OCI-LY7 (cell line): ENCODE data around the gene BLOC1S2. TPM values are rescaled to one million over a fixed set of nuclear protein-coding genes. Genes with fewer than 3 reads are reported as not detected.

ENCODE experiments used
- BruUV-seq: library from RNA; stranded (reverse); fragments of 400-500 nt; replicated peaks from 2 replicates; lab custom pipeline; 2021; lab: Mats Ljungman, UMichigan
- CTCF ChIA-PET: fragments of 300-600 bp; sonication (Branson Sonifier 250); formaldehyde crosslinking; loops from one replicate; lab custom pipeline; 2022; ENCODE audit warnings: antibody characterized with exemption; ENCODE audit not compliant: unreplicated experiment; lab: Charles Lee
- POLR2A ChIA-PET: fragments of 300-600 bp; sonication (Branson Sonifier 250); formaldehyde crosslinking; loops from one replicate; lab custom pipeline; 2022; ENCODE audit warnings: antibody characterized with exemption; lab: Charles Lee
- DNase-seq: peaks from one replicate; pipeline ENCODE4 v3.0.0-alpha.2; 2015; ENCODE audit warnings: low spot score
- H2AFZ ChIP-seq: fragments of 200-600 bp; sonication (generic), shearing (Covaris generic); 2 replicates; pipeline ENCODE4 v1.6.1; 2014; ENCODE audit warnings: mild to moderate bottlenecking, antibody characterized with exemption, low read length, moderate library complexity
- H3K27ac ChIP-seq: fragments of 200-600 bp; sonication (generic); 2 replicates; pipeline ENCODE4 v1.5.1; 2014; ENCODE audit warnings: mixed run types, low read depth, mild to moderate bottlenecking, moderate library complexity, low read length, inconsistent platforms; ENCODE audit not compliant: poor library complexity, severe bottlenecking
- H3K36me3 ChIP-seq: fragments of 200-600 bp; sonication (generic); 2 replicates; pipeline ENCODE4 v1.6.1; 2014; ENCODE audit warnings: mild to moderate bottlenecking, antibody characterized with exemption, low read length, moderate library complexity, mixed read lengths; ENCODE audit not compliant: insufficient read depth
- H3K4me1 ChIP-seq: fragments of 200-600 bp; sonication (generic); 2 replicates; pipeline ENCODE4 v1.5.1; 2014; ENCODE audit warnings: mild to moderate bottlenecking, low read length; ENCODE audit not compliant: insufficient read depth, poor library complexity, severe bottlenecking
- H3K4me2 ChIP-seq: fragments of 200-600 bp; sonication (generic); 2 replicates; pipeline ENCODE4 v1.6.1; 2014; ENCODE audit warnings: mild to moderate bottlenecking, low read length
- H3K4me3 ChIP-seq: fragments of 200-600 bp; sonication (generic); 2 replicates; pipeline ENCODE4 v1.5.1; 2014; ENCODE audit warnings: mild to moderate bottlenecking, low read depth, low read length; ENCODE audit not compliant: poor library complexity, severe bottlenecking
- H3K79me2 ChIP-seq: fragments of 200-600 bp; sonication (generic); 2 replicates; pipeline ENCODE4 v1.6.1; 2016; ENCODE audit warnings: low read depth, mild to moderate bottlenecking, low read length, moderate library complexity, mixed read lengths; ENCODE audit not compliant: insufficient read depth
- H3K9me2 ChIP-seq: fragments of 200-600 bp; sonication (generic); 2 replicates; pipeline ENCODE4 v1.6.1; 2016; ENCODE audit warnings: mild to moderate bottlenecking, low read length, mixed read lengths; ENCODE audit not compliant: insufficient read depth
- H3K9me3 ChIP-seq: fragments of 200-600 bp; sonication (generic); 2 replicates; pipeline ENCODE4 v1.6.1; 2014; ENCODE audit warnings: mild to moderate bottlenecking, mixed run types, low read length, mixed read lengths
- H4K20me1 ChIP-seq: fragments of 200-600 bp; sonication (generic); 2 replicates; pipeline ENCODE4 v1.6.1; 2014; ENCODE audit warnings: mild to moderate bottlenecking, antibody characterized with exemption, low read length, moderate library complexity, mixed read lengths; ENCODE audit not compliant: insufficient read depth
- EZH2phosphoT487 ChIP-seq: fragments of 200-600 bp; sonication (generic); IDR thresholded peaks from 2 replicates; pipeline ENCODE4 v1.6.1; 2018; ENCODE audit warnings: low read depth, borderline replicate concordance, mild to moderate bottlenecking, mixed run types, antibody characterized with exemption, low read length, moderate library complexity, mixed read lengths
- intact Hi-C: fragments of 100-400 bp; cut with micrococcal nuclease; formaldehyde crosslinking; loops from one replicate; pipeline ENCODE4 v1.10.0; 2022; ENCODE audit not compliant: unreplicated experiment
- total RNA-seq, 2 experiments: library from RNA; depleted of rRNA in 1 of 2; stranded (reverse); fragments of >200 nt in 1 of 2; shearing (Covaris generic) in 1 of 2; gene quantifications; 2 replicates each; pipeline ENCODE4 v1.2.3, GENCODE V29; 2014 to 2022
- TF ChIP-seq, protein P1 (sequence below): fragments of 200-600 bp; sonication (generic); conservative IDR thresholded peaks from 2 replicates; pipeline ENCODE4 v1.5.1; 2014; ENCODE audit warnings: mild to moderate bottlenecking, antibody characterized with exemption, low read length, moderate library complexity, mixed read lengths

The BLOC1S2 gene
- total RNA-seq, 2 experiments from 2014 or later = 39.7 to 54.8 TPM

DNA sequence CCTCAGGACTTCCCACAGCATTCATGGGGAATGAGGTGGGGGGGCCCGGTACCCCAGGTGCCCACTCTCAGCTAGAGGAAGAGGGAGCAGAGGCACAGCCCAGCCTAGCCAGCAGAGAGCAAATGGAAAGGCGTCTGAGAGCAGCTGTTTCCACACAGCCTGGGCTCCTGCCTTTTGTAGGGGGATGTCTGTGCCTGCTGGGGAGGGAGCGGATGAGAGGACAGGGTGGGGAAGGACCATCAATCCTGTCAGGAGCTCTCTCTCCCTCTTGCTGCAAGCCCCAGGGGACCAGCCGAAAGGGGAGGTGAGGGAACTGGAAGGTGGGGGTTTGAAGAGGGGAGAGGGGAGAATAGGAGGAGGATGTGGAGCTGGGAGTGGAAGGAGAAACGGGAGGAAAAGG lies 43.6 kb upstream of the BLOC1S2 start, which contains the start of gene PKD2L1:
PKD2L1 (minus strand) TSS at position 150 of the 400 bp plus-strand sequence; CDS start at position 25, 125 bp downstream.
- H3K4me3 ChIP-seq = no peak within 1 kb of the TSS
- no peaks in the 10 kb centered on the region for H3K9me2 ChIP-seq
- TF ChIP-seq, protein P1, sequence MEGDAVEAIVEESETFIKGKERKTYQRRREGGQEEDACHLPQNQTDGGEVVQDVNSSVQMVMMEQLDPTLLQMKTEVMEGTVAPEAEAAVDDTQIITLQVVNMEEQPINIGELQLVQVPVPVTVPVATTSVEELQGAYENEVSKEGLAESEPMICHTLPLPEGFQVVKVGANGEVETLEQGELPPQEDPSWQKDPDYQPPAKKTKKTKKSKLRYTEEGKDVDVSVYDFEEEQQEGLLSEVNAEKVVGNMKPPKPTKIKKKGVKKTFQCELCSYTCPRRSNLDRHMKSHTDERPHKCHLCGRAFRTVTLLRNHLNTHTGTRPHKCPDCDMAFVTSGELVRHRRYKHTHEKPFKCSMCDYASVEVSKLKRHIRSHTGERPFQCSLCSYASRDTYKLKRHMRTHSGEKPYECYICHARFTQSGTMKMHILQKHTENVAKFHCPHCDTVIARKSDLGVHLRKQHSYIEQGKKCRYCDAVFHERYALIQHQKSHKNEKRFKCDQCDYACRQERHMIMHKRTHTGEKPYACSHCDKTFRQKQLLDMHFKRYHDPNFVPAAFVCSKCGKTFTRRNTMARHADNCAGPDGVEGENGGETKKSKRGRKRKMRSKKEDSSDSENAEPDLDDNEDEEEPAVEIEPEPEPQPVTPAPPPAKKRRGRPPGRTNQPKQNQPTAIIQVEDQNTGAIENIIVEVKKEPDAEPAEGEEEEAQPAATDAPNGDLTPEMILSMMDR = no peak
- TF ChIP-seq EZH2phosphoT487 = no peak
- no peak within 1 kb of the TSS for H2AFZ ChIP-seq
- ChIA-PET CTCF (no interaction called here), POLR2A (interaction anchor here (0.5 to 1.3 kb wide), 5 partner anchors 8 to 1672 kb away, joined by 3 to 5 read pairs (median 3); partner anchors contain the start of gene SCD)
- BruUV-seq = no TSS peak
- no peaks in the 10 kb centered on the region for H3K79me2 ChIP-seq
- no peaks in the 10 kb centered on the region for H4K20me1 ChIP-seq
- H3K4me2 ChIP-seq = no peak within 1 kb of the TSS
- no peaks in the 10 kb centered on the region for H3K36me3 ChIP-seq
- DNase-seq = no peak
- peaks cover 16% of the 10 kb centered on the region for H3K4me1 ChIP-seq
- no peaks in the 10 kb centered on the region for H3K9me3 ChIP-seq
- H3K27ac ChIP-seq = no peak within 1 kb of the TSS
- intact Hi-C loops = loop anchor here (10.0 kb wide), 1 partner anchor 545 kb away; no protein-coding TSS in a partner anchor

DNA sequence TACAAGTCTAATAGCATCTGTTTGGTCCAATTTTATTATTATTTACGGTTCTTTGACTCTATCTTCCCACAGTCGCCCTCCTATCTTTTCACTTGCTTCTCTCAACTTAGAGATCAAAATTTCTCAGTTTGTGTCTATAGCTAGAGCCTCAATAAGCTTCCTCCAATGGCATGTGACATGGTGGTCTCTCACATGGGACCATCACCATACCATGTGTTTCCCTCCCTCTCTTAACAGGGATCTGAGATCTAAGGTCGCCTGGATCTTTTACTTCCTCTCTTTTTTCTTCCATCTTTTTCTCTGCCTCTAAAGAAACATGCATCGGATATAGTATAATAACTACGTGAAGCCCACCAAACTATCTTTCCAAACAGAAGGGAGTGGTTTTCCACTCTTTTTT lies 41.7 kb upstream of the BLOC1S2 start:
- H3K4me2 ChIP-seq = no peak overlapping the region
- no peaks in the 10 kb centered on the region for H4K20me1 ChIP-seq
- no peak overlapping the region; the same call in 1 of the 2 replicates for H2AFZ ChIP-seq
- BruUV-seq = no TSS peak
- no peak for DNase-seq
- no peaks in the 10 kb centered on the region for H3K36me3 ChIP-seq
- TF ChIP-seq, protein P1 = no peak
- no peak for TF ChIP-seq EZH2phosphoT487
- H3K79me2 ChIP-seq = no peaks in the 10 kb centered on the region
- ChIA-PET POLR2A (interaction anchor here (0.6 to 5.3 kb wide), 6 partner anchors 15 to 549 kb away, joined by 3 to 52 read pairs (median 4); partner anchors contain the start of gene SCD), CTCF (no interaction called here)
- H3K27ac ChIP-seq = no peak overlapping the region
- peaks cover 16% of the 10 kb centered on the region for H3K4me1 ChIP-seq
- H3K4me3 ChIP-seq = no peak overlapping the region
- no peaks in the 10 kb centered on the region for H3K9me3 ChIP-seq
- H3K9me2 ChIP-seq = no peaks in the 10 kb centered on the region
- intact Hi-C loops = no loop called here

DNA sequence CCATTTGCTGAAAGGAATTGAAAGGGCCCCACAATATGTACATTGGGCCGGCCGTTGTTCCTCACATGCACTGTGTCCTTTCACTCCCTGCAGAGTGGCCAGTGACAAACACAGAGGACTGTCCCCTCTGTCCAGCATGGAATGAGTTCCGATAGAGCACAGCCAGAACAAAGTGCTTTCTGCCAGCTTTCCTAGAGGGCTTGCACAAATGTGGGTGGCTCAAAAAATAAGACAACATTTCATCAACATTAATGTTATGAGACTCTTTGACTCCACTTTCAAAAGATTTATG lies 41.2 kb upstream of the BLOC1S2 start:
- intact Hi-C loops = no loop called here
- POLR2A ChIA-PET = interaction anchor here (0.6 to 5.3 kb wide), 9 partner anchors 10 to 548 kb away, joined by 3 to 52 read pairs (median 4); partner anchors contain the start of gene SCD

More for the DNA sequence above, 41.2 kb upstream of the BLOC1S2 start:
- no TSS peak for BruUV-seq
- TF ChIP-seq EZH2phosphoT487 = no peak
- TF ChIP-seq, protein P1 = no peak
- no peak overlapping the region for H3K27ac ChIP-seq
- DNase-seq = no peak
- H2AFZ ChIP-seq = peak overlapping the region; percentile 71; the same call in 1 of the 2 replicates
- H3K9me2 ChIP-seq = no peaks in the 10 kb centered on the region
- peak overlapping the region; percentile 40; the same call in 1 of the 2 replicates for H3K4me2 ChIP-seq
- no peak overlapping the region for H3K4me3 ChIP-seq
- H3K36me3 ChIP-seq = no peaks in the 10 kb centered on the region
- no peaks in the 10 kb centered on the region for H3K79me2 ChIP-seq
- no peaks in the 10 kb centered on the region for H4K20me1 ChIP-seq
- H3K9me3 ChIP-seq = no peaks in the 10 kb centered on the region
- peaks cover 16% of the 10 kb centered on the region for H3K4me1 ChIP-seq
- CTCF ChIA-PET = no interaction called here
